ENCODE measurements around the gene ECM1. TPM values are rescaled to one million over a fixed set of nuclear protein-coding genes. Genes with fewer than 3 reads are reported as not detected.

ECM1 gene
- total RNA-seq, 2 donors from 2014 or later: 1.2 to 1.9 TPM

GRCh38 chr1:150543500-150544143 lies 35.7 kb downstream of the ECM1 start:
- H3K27me3 Mint-ChIP-seq: peaks cover 5 to 9% of the 10 kb centered on the region in 2 donors
- DNase-seq (ENCODE audit: low spot score) (peak; percentile 22), ATAC-seq (no peak)

GRCh38 chr1:150544204-150544603 lies 36.3 kb downstream of the ECM1 start:
- ATAC-seq: no peak
- no peak overlapping the region for H3K27ac Mint-ChIP-seq
- H3K4me3 Mint-ChIP-seq: no peak overlapping the region
- peaks cover 5 to 9% of the 10 kb centered on the region in 2 donors for H3K27me3 Mint-ChIP-seq
- peak; percentile 13 for DNase-seq (ENCODE audit: low spot score)
- no peaks in the 10 kb centered on the region for H3K36me3 Mint-ChIP-seq
- H3K4me1 Mint-ChIP-seq (ENCODE audit: low read depth in 2 of 2): peaks cover 5 to 6% of the 10 kb centered on the region in 2 donors
- H3K9me3 Mint-ChIP-seq: no peaks in the 10 kb centered on the region

More at GRCh38 chr1:150543500-150544143, 35.7 kb downstream of the ECM1 start:
- Mint-ChIP-seq H3K27ac (no peak overlapping the region), H3K4me3 (no peak overlapping the region), H3K36me3 (no peaks in the 10 kb centered on the region), H3K4me1 (ENCODE audit: low read depth in 2 of 2) (peaks cover 4 to 6% of the 10 kb centered on the region in 2 donors), H3K9me3 (no peaks in the 10 kb centered on the region)

GRCh38 chr1:150545486-150546032 lies 37.6 kb downstream of the ECM1 start:
- Mint-ChIP-seq H3K36me3 (no peaks in the 10 kb centered on the region), H3K4me1 (ENCODE audit: low read depth in 2 of 2) (peaks cover 9% of the 10 kb centered on the region in 2 donors), H3K27me3 (peaks cover 5 to 13% of the 10 kb centered on the region in 2 donors), H3K27ac (no peak overlapping the region), H3K9me3 (no peaks in the 10 kb centered on the region), H3K4me3 (no peak overlapping the region)
- DNase-seq (ENCODE audit: low spot score): no peak
- no peak for ATAC-seq

GRCh38 chr1:150546294-150546937 lies 38.5 kb downstream of the ECM1 start:
- H3K36me3 Mint-ChIP-seq: no peaks in the 10 kb centered on the region
- no peaks in the 10 kb centered on the region for H3K9me3 Mint-ChIP-seq
- peaks cover 5 to 17% of the 10 kb centered on the region in 2 donors for H3K27me3 Mint-ChIP-seq
- H3K27ac Mint-ChIP-seq: no peak overlapping the region
- no peak overlapping the region for H3K4me3 Mint-ChIP-seq
- no peak for ATAC-seq
- H3K4me1 Mint-ChIP-seq (ENCODE audit: low read depth in 2 of 2): peaks cover 13 to 15% of the 10 kb centered on the region in 2 donors
- DNase-seq (ENCODE audit: low spot score): peak; percentile 2

GRCh38 chr1:150548324-150548631 lies 40.4 kb downstream of the ECM1 start:
- H3K4me3 Mint-ChIP-seq: peak overlapping the region; percentile 87

GRCh38 chr1:150548632-150549495 lies 41.0 kb downstream of the ECM1 start, which contains the start of gene ADAMTSL4:
ADAMTSL4 (plus strand) TSS chr1:150549408; CDS start chr1:150552289, 2,881 bp downstream.
- H3K9me3 Mint-ChIP-seq: no peaks in the 10 kb centered on the region
- DNase-seq (ENCODE audit: low spot score) (peak; percentile 62), ATAC-seq (peak; percentile 79 to 81)
- no peaks in the 10 kb centered on the region for H3K36me3 Mint-ChIP-seq
- peaks cover 23 to 24% of the 10 kb centered on the region in 2 donors for H3K4me1 Mint-ChIP-seq (ENCODE audit: low read depth in 2 of 2)
- H3K27ac Mint-ChIP-seq: no peak within 1 kb of the TSS
- H3K27me3 Mint-ChIP-seq: peaks cover under 1 to 13% of the 10 kb centered on the region in 2 donors
- H3K4me3 Mint-ChIP-seq: peak within 1 kb of the TSS; percentile 87

More at GRCh38 chr1:150548324-150548631, 40.4 kb downstream of the ECM1 start:
- ATAC-seq: no peak
- Mint-ChIP-seq H3K27ac (no peak overlapping the region), H3K27me3 (peaks cover 5 to 17% of the 10 kb centered on the region in 2 donors), H3K4me1 (ENCODE audit: low read depth in 2 of 2) (peaks cover 23 to 24% of the 10 kb centered on the region in 2 donors), H3K36me3 (no peaks in the 10 kb centered on the region), H3K9me3 (no peaks in the 10 kb centered on the region)
- no peak for DNase-seq (ENCODE audit: low spot score)

- no peaks in the 10 kb centered on the region for H3K36me3 Mint-ChIP-seq
- H3K4me1 Mint-ChIP-seq (ENCODE audit: low read depth in 2 of 2): peaks cover 23 to 24% of the 10 kb centered on the region in 2 donors
- H3K4me3 Mint-ChIP-seq: peak overlapping the region; percentile 81
- DNase-seq (ENCODE audit: low spot score) (peak; percentile 56), ATAC-seq (no peak)
- peaks cover 0 to 13% of the 10 kb centered on the region in 2 donors for H3K27me3 Mint-ChIP-seq
- H3K27ac Mint-ChIP-seq: no peak overlapping the region
- H3K9me3 Mint-ChIP-seq: no peaks in the 10 kb centered on the region
These were observed 41.8 kb downstream of the ECM1 start for GRCh38 chr1:150549496-150550221.

- DNase-seq (ENCODE audit: low spot score) (peak; percentile 51), ATAC-seq (no peak)
- H3K4me1 Mint-ChIP-seq (ENCODE audit: low read depth in 2 of 2): peaks cover 24 to 25% of the 10 kb centered on the region in 2 donors
- peak overlapping the region; percentile 13 for H3K4me3 Mint-ChIP-seq
- no peaks in the 10 kb centered on the region for H3K36me3 Mint-ChIP-seq
- no peaks in the 10 kb centered on the region for H3K9me3 Mint-ChIP-seq
- peaks cover 0 to 11% of the 10 kb centered on the region in 2 donors for H3K27me3 Mint-ChIP-seq
- peak overlapping the region in 1 of 2 donors; percentile 82 for H3K27ac Mint-ChIP-seq
These were observed 42.5 kb downstream of the ECM1 start for GRCh38 chr1:150550222-150551050.

GRCh38 chr1:150551051-150551783 lies 43.3 kb downstream of the ECM1 start:
- Mint-ChIP-seq H3K4me1 (ENCODE audit: low read depth in 2 of 2) (peaks cover 24 to 27% of the 10 kb centered on the region in 2 donors), H3K27me3 (peaks cover 0 to 7% of the 10 kb centered on the region in 2 donors), H3K9me3 (no peaks in the 10 kb centered on the region), H3K4me3 (peak overlapping the region; percentile 13), H3K27ac (peak overlapping the region in 1 of 2 donors; percentile 82), H3K36me3 (no peaks in the 10 kb centered on the region)
- ATAC-seq (no peak), DNase-seq (ENCODE audit: low spot score) (peak; percentile 53)

GRCh38 chr1:150551784-150552127 lies 43.8 kb downstream of the ECM1 start:
- Mint-ChIP-seq H3K9me3 (no peaks in the 10 kb centered on the region), H3K4me3 (peak overlapping the region; percentile 59), H3K36me3 (no peaks in the 10 kb centered on the region), H3K27ac (peak overlapping the region; percentile 21 to 82), H3K4me1 (ENCODE audit: low read depth in 2 of 2) (peaks cover 24 to 27% of the 10 kb centered on the region in 2 donors), H3K27me3 (peaks cover 0 to 7% of the 10 kb centered on the region in 2 donors)
- DNase-seq (ENCODE audit: low spot score) (no peak), ATAC-seq (peak in 1 of 2 donors; percentile 1)

- Mint-ChIP-seq H3K27me3 (peaks cover 0 to 7% of the 10 kb centered on the region in 2 donors), H3K4me1 (ENCODE audit: low read depth in 2 of 2) (peaks cover 24 to 27% of the 10 kb centered on the region in 2 donors), H3K4me3 (peak overlapping the region; percentile 59), H3K27ac (peak overlapping the region; percentile 21 to 82), H3K36me3 (no peaks in the 10 kb centered on the region), H3K9me3 (no peaks in the 10 kb centered on the region)
- peak; percentile 61 to 73 for ATAC-seq
- peak; percentile 66 for DNase-seq (ENCODE audit: low spot score)
These were observed 44.4 kb downstream of the ECM1 start for GRCh38 chr1:150552128-150552910.

Data from natural killer cell treated with Interleukin-12 subunit alpha and Interleukin-12 subunit beta and Interleukin-15 and Interleukin-18, amount 100 ng/mL, for 72 hours (primary cell).